Liver (tissue), 9 donors: ENCODE data around the gene CTAGE4. TPM values are rescaled to one million over a fixed set of nuclear protein-coding genes. Genes with fewer than 3 reads are reported as not detected.
"Not testable (repeated sequence)": the region's sequence is repeated elsewhere in the genome, so short reads cannot be mapped to it uniquely, and the experiment has no call there.

Source experiments
- DNase-seq: peaks from one replicate; pipeline ENCODE4 v3.0.0-alpha.2; 2017; ENCODE audit warnings: low spot score
- H3K27ac ChIP-seq, 2 donors: one replicate each; pipeline ENCODE4 v1.7.0; 2013; ENCODE audit warnings: inconsistent platforms in 2 of 2, low read length in 2 of 2, control low read depth in 1 of 2, low read depth in 1 of 2, mild to moderate bottlenecking in 1 of 2
- H3K27me3 ChIP-seq, 4 donors: one replicate each; pipeline versions ENCODE4 v1.6.1 to v1.7.0; 2013; ENCODE audit warnings: low read length in 3 of 4, inconsistent platforms in 1 of 4, mild to moderate bottlenecking in 1 of 4, moderate library complexity in 1 of 4; ENCODE audit not compliant: control insufficient read depth in 4 of 4, insufficient read depth in 4 of 4
- H3K36me3 ChIP-seq, 4 donors: one replicate each; pipeline versions ENCODE4 v1.6.1 to v1.7.0; 2013; ENCODE audit warnings: low read length in 3 of 4, mild to moderate bottlenecking in 3 of 4, low read depth in 1 of 4, moderate library complexity in 1 of 4; ENCODE audit not compliant: control insufficient read depth in 4 of 4, insufficient read depth in 3 of 4
- H3K4me1 ChIP-seq, 4 donors: one replicate each; pipeline versions ENCODE4 v1.6.1 to v1.7.0; 2013; ENCODE audit warnings: low read length in 3 of 4, mild to moderate bottlenecking in 3 of 4, moderate library complexity in 1 of 4; ENCODE audit not compliant: control insufficient read depth in 4 of 4, insufficient read depth in 4 of 4
- H3K4me3 ChIP-seq, 3 donors: one replicate each; pipeline versions ENCODE4 v1.6.1 to v1.7.0; 2013; ENCODE audit warnings: low read length in 3 of 3, control low read depth in 1 of 3, low read depth in 1 of 3, mild to moderate bottlenecking in 1 of 3
- H3K9ac ChIP-seq, 2 donors: one replicate each; pipeline ENCODE4 v1.7.0; 2013; ENCODE audit warnings: low read length in 2 of 2, mild to moderate bottlenecking in 2 of 2, moderate library complexity in 2 of 2, control low read depth in 1 of 2, low read depth in 1 of 2
- H3K9me3 ChIP-seq, 4 donors: one replicate each; pipeline versions ENCODE4 v1.6.1 to v1.7.0; 2013; ENCODE audit warnings: low read length in 3 of 4; ENCODE audit not compliant: control insufficient read depth in 4 of 4
- WGBS: extraction: QIAGEN DNeasy Blood & Tissue Kit; methylation state at CpG from one replicate; pipeline ENCODE4 v1.1.7; 2013; 5-methylcytosine and 5-hydroxymethylcytosine counted together
- polyA plus RNA-seq, 2 donors: library from polyadenylated mRNA; stranded (reverse) in 1 of 2; unstranded in 1 of 2; fragments of 200-250 nt in 1 of 2; fragments of >200 nt in 1 of 2; fragmentation: Nextera tagmentation in 1 of 2; extraction: Ambion mirVana in 1 of 2; gene quantifications; one replicate each; pipeline versions ENCODE4 v1.2.1 to v1.2.3, GENCODE V29; 2013 to 2015
- total RNA-seq, 2 donors: library from RNA; depleted of rRNA; stranded (reverse); fragments of >200 nt; gene quantifications; one replicate each; pipeline ENCODE4 v1.2.3, GENCODE V29; 2014
- donor health status: healthy.
- donor health status: healthy.
- donor health status: healthy.
- donor health status: healthy.
- donor health status: healthy.

The CTAGE4 gene
- total and polyA plus RNA-seq, 4 donors = 0.55 to 1.7 (median 1.4) TPM

GRCh38 chr7:144188578-144189171, 5.4 kb downstream of the CTAGE4 start:
- not testable (repeated sequence) for H3K4me3 ChIP-seq, H3K27me3 ChIP-seq, H3K4me1 ChIP-seq, H3K36me3 ChIP-seq, H3K27ac ChIP-seq, DNase-seq, H3K9ac ChIP-seq, H3K9me3 ChIP-seq
- no CpG with 5 or more reads among the region's 3 CpGs for WGBS

- WGBS = no CpG with 5 or more reads among the region's 11 CpGs
- H3K36me3 ChIP-seq, DNase-seq, H3K27me3 ChIP-seq, H3K27ac ChIP-seq, H3K9me3 ChIP-seq, H3K4me3 ChIP-seq, H3K9ac ChIP-seq, H3K4me1 ChIP-seq: not testable (repeated sequence)
These were observed 10.5 kb downstream of the CTAGE4 start for GRCh38 chr7:144193782-144194181.

- H3K9me3 ChIP-seq, H3K27ac ChIP-seq, H3K27me3 ChIP-seq, DNase-seq, H3K4me3 ChIP-seq, H3K36me3 ChIP-seq, H3K4me1 ChIP-seq, H3K9ac ChIP-seq: not testable (repeated sequence)
- no CpG with 5 or more reads among the region's 6 CpGs for WGBS
These were observed 11.2 kb downstream of the CTAGE4 start for GRCh38 chr7:144194453-144194852.

GRCh38 chr7:144195212-144195872, 12.1 kb downstream of the CTAGE4 start, which contains the start of gene ARHGEF35:
TSS of gene ARHGEF35 (minus strand) at chr7:144195833. CDS start at chr7:144188383, 7,450 bp downstream.
- not testable (repeated sequence) for H3K27me3 ChIP-seq, H3K27ac ChIP-seq, DNase-seq, H3K9ac ChIP-seq, H3K4me1 ChIP-seq, H3K9me3 ChIP-seq, H3K36me3 ChIP-seq
- WGBS = under 1% methylated on average over 15 of the region's 51 CpGs
- H3K4me3 ChIP-seq = peak within 1 kb of the TSS in 1 of 3 donors; percentile 25

- not testable (repeated sequence) for H3K4me3 ChIP-seq, H3K4me1 ChIP-seq, H3K27me3 ChIP-seq, H3K36me3 ChIP-seq, H3K9ac ChIP-seq, H3K27ac ChIP-seq, DNase-seq, H3K9me3 ChIP-seq
- WGBS = 86% methylated on average over 3 of the region's 4 CpGs
These were observed 15.7 kb downstream of the CTAGE4 start for GRCh38 chr7:144198934-144199333.

- H3K9ac ChIP-seq, H3K4me1 ChIP-seq, H3K4me3 ChIP-seq, H3K27ac ChIP-seq, H3K36me3 ChIP-seq, DNase-seq, H3K9me3 ChIP-seq, H3K27me3 ChIP-seq: not testable (repeated sequence)
- no CpG with 5 or more reads among the region's 1 CpG for WGBS
These were observed 18.7 kb downstream of the CTAGE4 start for GRCh38 chr7:144201978-144202377.

GRCh38 chr7:144203086-144203485, 19.8 kb downstream of the CTAGE4 start:
- H3K27me3 ChIP-seq, H3K4me1 ChIP-seq, H3K9me3 ChIP-seq, H3K4me3 ChIP-seq, DNase-seq, H3K27ac ChIP-seq, H3K9ac ChIP-seq, H3K36me3 ChIP-seq: not testable (repeated sequence)
- WGBS = no CpG with 5 or more reads among the region's 3 CpGs

GRCh38 chr7:144205306-144205705, 22.0 kb downstream of the CTAGE4 start:
- not testable (repeated sequence) for H3K36me3 ChIP-seq, H3K9ac ChIP-seq, H3K9me3 ChIP-seq, H3K4me1 ChIP-seq, H3K4me3 ChIP-seq, DNase-seq, H3K27ac ChIP-seq, H3K27me3 ChIP-seq
- WGBS = no CpG with 5 or more reads among the region's 5 CpGs
